AG04450 (cell line): ENCODE results near the gene EHMT2. TPM values are rescaled to one million over a fixed set of nuclear protein-coding genes. Genes with fewer than 3 reads are reported as not detected.
"Not testable (repeated sequence)": the region's sequence is repeated elsewhere in the genome, so short reads cannot be mapped to it uniquely, and the experiment has no call there.

ENCODE experiments used
- CTCF ChIA-PET: fragments of 300-600, 350-600 bp; formaldehyde crosslinking; extraction: SDS; loops from one replicate; lab custom pipeline; 2022; ENCODE audit warnings: antibody characterized with exemption, inconsistent platforms; lab: Charles Lee
- POLR2A ChIA-PET: fragments of 350-600 bp; formaldehyde crosslinking; extraction: SDS; loops from one replicate; lab custom pipeline; 2021; ENCODE audit warnings: antibody characterized with exemption, inconsistent platforms; lab: Yijun Ruan, JAX
- DNase-seq: peaks from one replicate; pipeline ENCODE4 v3.0.0-alpha.2; 2011; ENCODE audit warnings: low read depth, low spot score
- H3K27ac ChIP-seq: one replicate; pipeline ENCODE4 v1.5.1; 2012; ENCODE audit warnings: low read depth, low read length, control low read depth
- H3K27me3 ChIP-seq: one replicate; pipeline ENCODE4 v1.6.0; 2012; ENCODE audit warnings: low read length; ENCODE audit not compliant: control insufficient read depth, insufficient read depth
- H3K4me3 ChIP-seq: 2 replicates; pipeline ENCODE4 v1.5.1; 2011; ENCODE audit warnings: mild to moderate bottlenecking, low read depth, low read length, control low read depth
- H3K9me3 ChIP-seq: 2 replicates; pipeline ENCODE4 v1.5.1; 2012; ENCODE audit warnings: low read length; ENCODE audit not compliant: control insufficient read depth, insufficient read depth
- polyA plus RNA-seq: library from polyadenylated mRNA; depleted of rRNA; stranded (reverse); fragments of >200 nt; gene quantifications from 2 replicates; pipeline ENCODE4 v1.2.3, GENCODE V29; 2011
- TF ChIP-seq, protein P1 (sequence below): IDR thresholded peaks from 2 replicates; pipeline ENCODE4 v1.5.1; 2011; ENCODE audit warnings: low read depth, low read length, control low read depth, inconsistent platforms

EHMT2 gene
- polyA plus RNA-seq, 1 experiment = 23.8 TPM

DNA sequence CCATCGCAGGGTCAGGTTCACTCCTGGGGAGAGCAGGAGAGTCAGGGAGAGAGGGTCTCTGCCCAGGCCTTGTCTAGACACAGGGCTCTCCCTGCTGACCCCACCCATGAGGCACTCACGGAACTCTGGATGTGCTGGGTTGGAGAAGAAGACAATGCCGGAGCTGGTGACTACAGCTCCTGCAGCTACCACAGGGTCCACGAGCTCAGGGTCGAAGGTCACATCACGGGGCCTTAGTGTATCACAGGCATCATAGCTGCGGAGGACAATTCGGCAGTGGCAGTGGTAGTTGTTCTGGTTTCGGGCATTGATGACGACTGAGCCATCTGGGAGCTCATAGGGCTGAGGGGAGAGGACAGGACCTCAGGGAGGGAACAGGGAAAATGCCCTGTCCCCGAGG lies 37.6 kb downstream of the EHMT2 start:
- Histone ChIP-seq H3K27me3 (no peaks in the 10 kb centered on the region), H3K4me3 (no peak overlapping the region), H3K9me3 (no peaks in the 10 kb centered on the region; the same call in 1 of the 2 replicates), H3K27ac (no peak overlapping the region)
- TF ChIP-seq, protein P1, sequence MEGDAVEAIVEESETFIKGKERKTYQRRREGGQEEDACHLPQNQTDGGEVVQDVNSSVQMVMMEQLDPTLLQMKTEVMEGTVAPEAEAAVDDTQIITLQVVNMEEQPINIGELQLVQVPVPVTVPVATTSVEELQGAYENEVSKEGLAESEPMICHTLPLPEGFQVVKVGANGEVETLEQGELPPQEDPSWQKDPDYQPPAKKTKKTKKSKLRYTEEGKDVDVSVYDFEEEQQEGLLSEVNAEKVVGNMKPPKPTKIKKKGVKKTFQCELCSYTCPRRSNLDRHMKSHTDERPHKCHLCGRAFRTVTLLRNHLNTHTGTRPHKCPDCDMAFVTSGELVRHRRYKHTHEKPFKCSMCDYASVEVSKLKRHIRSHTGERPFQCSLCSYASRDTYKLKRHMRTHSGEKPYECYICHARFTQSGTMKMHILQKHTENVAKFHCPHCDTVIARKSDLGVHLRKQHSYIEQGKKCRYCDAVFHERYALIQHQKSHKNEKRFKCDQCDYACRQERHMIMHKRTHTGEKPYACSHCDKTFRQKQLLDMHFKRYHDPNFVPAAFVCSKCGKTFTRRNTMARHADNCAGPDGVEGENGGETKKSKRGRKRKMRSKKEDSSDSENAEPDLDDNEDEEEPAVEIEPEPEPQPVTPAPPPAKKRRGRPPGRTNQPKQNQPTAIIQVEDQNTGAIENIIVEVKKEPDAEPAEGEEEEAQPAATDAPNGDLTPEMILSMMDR = no peak
- DNase-seq = no peak
- ChIA-PET CTCF (no interaction called here), POLR2A (interaction anchor here (0.6 kb wide), 2 partner anchors 15 to 33 kb away, joined by 3 read pairs; partner anchors contain the start of gene HSPA1B)

DNA sequence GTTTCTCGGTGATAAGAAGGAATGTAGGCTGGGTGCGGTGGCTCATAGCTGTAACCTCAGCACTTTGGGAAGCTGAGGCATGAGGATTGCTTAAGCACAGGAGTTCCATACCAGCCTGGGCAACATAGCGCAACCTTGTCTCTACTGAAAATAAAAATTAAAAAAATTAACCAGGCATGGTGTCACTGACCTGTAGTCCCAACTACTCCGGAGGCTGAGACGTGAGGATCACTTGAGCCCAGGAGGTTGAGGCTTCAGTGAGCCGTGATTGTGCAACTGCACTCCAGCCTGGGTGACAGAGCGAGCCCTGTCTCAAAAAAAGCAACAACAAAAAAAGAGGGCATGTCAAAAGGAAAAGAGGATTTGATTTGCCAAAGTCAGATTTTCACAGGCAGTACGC lies 38.8 kb downstream of the EHMT2 start:
- DNase-seq = no peak
- H3K27me3 ChIP-seq = no peaks in the 10 kb centered on the region
- ChIA-PET POLR2A (no interaction called here), CTCF (no interaction called here)
- no peak overlapping the region for H3K27ac ChIP-seq
- no peaks in the 10 kb centered on the region; the same call in 1 of the 2 replicates for H3K9me3 ChIP-seq
- H3K4me3 ChIP-seq = no peak overlapping the region
- TF ChIP-seq, protein P1 = no peak

DNA sequence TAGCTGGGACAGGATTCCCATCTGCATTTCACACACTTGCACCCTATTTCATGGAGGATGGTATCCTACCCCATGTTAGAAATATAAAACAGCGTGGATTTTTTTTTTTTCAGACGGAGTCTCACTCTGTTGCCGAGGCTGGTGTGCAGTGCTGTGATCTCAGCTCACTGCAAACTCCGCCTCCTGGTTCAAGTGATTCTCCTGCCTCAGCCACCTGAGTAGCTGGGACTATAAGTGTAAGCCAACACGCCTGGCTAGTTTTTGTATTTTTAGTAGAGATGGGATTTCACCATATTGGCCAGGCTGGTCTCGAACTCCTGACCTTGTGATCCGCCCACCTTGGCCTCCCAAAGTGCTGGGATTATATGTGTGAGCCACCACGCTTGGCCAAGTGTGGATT lies 39.7 kb downstream of the EHMT2 start:
- H3K9me3 ChIP-seq, CTCF ChIA-PET, DNase-seq, H3K27me3 ChIP-seq, H3K27ac ChIP-seq, H3K4me3 ChIP-seq: not testable (repeated sequence)
- POLR2A ChIA-PET = interaction anchor here (0.6 kb wide), 1 partner anchor 175 kb away, joined by 7 read pairs; no protein-coding TSS in a partner anchor

DNA sequence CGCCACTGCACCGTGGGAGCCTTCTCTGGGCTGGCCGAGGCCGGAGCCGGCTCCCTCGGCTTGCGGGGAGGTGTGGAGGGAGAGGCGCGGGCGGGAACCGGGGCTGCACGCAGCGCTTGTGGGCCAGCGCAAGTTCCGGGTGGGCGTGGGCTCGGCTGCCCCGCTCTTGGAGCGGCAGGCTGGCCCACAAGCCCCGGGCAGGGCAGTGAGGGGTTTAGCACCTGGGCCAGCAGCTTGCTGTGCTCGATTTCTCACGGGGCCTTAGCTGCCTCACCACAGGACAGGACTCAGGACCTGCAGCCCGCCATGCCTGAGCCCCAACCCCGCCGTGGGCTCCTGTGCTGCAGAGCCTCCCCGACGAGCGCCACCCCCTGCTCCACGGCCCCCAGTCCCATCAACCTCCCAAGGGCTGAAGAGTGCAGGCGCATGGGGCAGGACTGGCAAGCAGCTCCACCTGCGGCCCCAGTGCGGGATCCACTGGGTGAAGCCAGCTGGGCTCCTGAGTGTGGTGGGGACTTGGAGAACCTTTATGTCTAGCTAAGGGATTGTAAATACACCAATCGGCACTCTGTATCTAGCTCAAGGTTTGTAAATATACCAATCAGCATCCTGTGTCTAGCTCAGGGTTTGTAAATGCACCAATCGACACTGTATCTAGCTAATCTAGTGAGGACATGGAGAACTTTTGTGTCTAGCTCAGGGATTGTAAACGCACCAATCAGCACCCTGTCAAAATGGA lies 45.3 kb downstream of the EHMT2 start:
- DNase-seq, H3K4me3 ChIP-seq, H3K9me3 ChIP-seq, H3K27ac ChIP-seq, H3K27me3 ChIP-seq, CTCF ChIA-PET: not testable (repeated sequence)
- POLR2A ChIA-PET = interaction anchor here (0.9 kb wide), 1 partner anchor 23 kb away, joined by 3 read pairs; no protein-coding TSS in a partner anchor

DNA sequence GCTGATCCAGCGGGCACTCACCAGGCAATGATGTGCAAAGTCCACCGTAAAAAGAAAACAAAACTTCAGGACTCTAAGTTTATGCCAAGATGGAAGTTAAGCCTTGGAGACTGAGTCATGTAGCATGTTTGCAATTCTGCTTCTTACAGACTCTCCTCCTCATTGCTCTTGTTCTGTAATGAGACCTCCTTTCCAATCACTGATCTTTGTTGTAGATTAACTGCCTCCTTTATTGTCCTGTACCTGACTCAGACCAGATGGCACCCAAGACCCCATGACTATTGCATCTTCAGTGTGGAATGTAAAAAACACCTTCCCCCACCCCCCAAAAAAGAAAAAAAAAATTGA lies 46.0 kb downstream of the EHMT2 start:
- DNase-seq = no peak
- Histone ChIP-seq H3K27me3 (no peaks in the 10 kb centered on the region), H3K4me3 (no peak overlapping the region), H3K9me3 (peaks cover 4% of the 10 kb centered on the region; the same call in 1 of the 2 replicates), H3K27ac (no peak overlapping the region)
- ChIA-PET CTCF (interaction anchor here (1.2 kb wide), 1 partner anchor 60 kb away, joined by 3 read pairs; no protein-coding TSS in a partner anchor), POLR2A (interaction anchor here (0.7 kb wide), 1 partner anchor 113 kb away, joined by 5 read pairs; no protein-coding TSS in a partner anchor)
- TF ChIP-seq, protein P1 = no peak
